ENCODE measurements around the gene FBXO31. TPM values are rescaled to one million over a fixed set of nuclear protein-coding genes. Genes with fewer than 3 reads are reported as not detected.
"Not testable (repeated sequence)": the region's sequence is repeated elsewhere in the genome, so short reads cannot be mapped to it uniquely, and the experiment has no call there.

The FBXO31 gene
- total RNA-seq, 1 donor from 2014 or later, result 5.8 TPM

DNA sequence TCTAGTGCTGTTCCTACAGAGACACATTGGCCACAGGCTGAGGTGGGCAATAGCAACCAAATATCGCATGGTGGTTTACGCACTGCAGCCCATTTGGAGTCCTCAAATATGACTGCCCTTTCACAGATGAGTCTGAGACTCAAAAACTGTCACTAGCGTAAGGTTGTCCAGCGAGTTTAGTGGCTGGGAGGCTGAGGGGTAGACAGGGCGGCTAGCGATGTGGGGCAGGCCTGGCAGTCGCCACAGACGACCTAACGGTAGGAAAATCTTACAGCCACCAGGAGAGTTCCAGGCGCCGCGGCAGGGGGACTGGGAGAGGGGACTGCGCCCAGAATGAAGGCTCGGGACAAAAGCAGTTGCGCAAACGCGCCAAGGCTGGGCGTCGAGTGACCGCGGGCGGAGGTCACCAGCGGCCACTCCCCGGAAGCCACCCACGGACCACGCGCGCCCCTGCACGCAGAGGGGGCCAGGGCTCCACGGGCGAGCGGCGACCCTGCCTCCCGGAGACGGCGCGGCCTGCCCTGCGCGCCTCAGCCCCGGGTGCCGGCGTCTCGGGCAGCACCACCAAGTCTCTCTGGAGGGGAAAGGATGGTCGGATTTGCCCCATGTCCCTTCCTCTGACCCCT lies 7.9 kb upstream of the FBXO31 start:
- H3F3A ChIP-seq (ENCODE audit: low read depth), result peaks cover 27% of the 10 kb centered on the region
- TF ChIP-seq CTCF (IDR thresholded peaks at IDR 0.05), result no peak
- TF ChIP-seq EZH2phosphoT487 (IDR thresholded peaks at IDR 0.05), result no peak
- TF ChIP-seq EZH2 (IDR thresholded peaks at IDR 0.05), result no peak
- H2AFZ ChIP-seq (replicated peaks), result peak overlapping the region; percentile 30
- H3K9me3 ChIP-seq (ENCODE audit: low read depth), result no peaks in the 10 kb centered on the region
- peaks cover 2% of the 10 kb centered on the region for H3K27me3 Mint-ChIP-seq (ENCODE audit: insufficient read depth, low read depth)
- DNase-seq (ENCODE audit: low spot score), result peak; percentile 77
- H3K36me3 ChIP-seq, result no peaks in the 10 kb centered on the region
- no peak overlapping the region for H3K9ac ChIP-seq
- peak overlapping the region; percentile 86 for H3K27ac Mint-ChIP-seq
- peaks cover 46% of the 10 kb centered on the region for H3K4me1 Mint-ChIP-seq
- no peaks in the 10 kb centered on the region for H3K9me3 Mint-ChIP-seq
- H3K4me1 ChIP-seq, result peaks cover 14% of the 10 kb centered on the region
- H3K4me3 Mint-ChIP-seq, result peak overlapping the region; percentile 90
- H3K27me3 ChIP-seq, result no peaks in the 10 kb centered on the region
- H3K4me2 ChIP-seq, result peak overlapping the region; percentile 79
- no peak overlapping the region for H3K27ac ChIP-seq
- H4K20me1 ChIP-seq (ENCODE audit: low read depth), result peaks cover 29% of the 10 kb centered on the region
- H3K4me3 ChIP-seq, result peak overlapping the region; percentile 68
- peaks cover 3% of the 10 kb centered on the region for H3K36me3 Mint-ChIP-seq
- H3K79me2 ChIP-seq (ENCODE audit: low read depth), result peaks cover 37% of the 10 kb centered on the region

- Mint-ChIP-seq H3K4me3 (peak overlapping the region; percentile 90), H3K4me1 (peaks cover 49% of the 10 kb centered on the region), H3K36me3 (peaks cover 2% of the 10 kb centered on the region), H3K27me3 (ENCODE audit: insufficient read depth, low read depth) (peaks cover 2% of the 10 kb centered on the region), H3K27ac (no peak overlapping the region), H3K9me3 (no peaks in the 10 kb centered on the region)
- Histone ChIP-seq H3K79me2 (ENCODE audit: low read depth) (peaks cover 31% of the 10 kb centered on the region), H3K9me3 (ENCODE audit: low read depth) (no peaks in the 10 kb centered on the region), H3K27ac (no peak overlapping the region), H3K4me3 (peak overlapping the region; percentile 68), H3K4me2 (peak overlapping the region; percentile 79), H3F3A (ENCODE audit: low read depth) (peaks cover 27% of the 10 kb centered on the region), H3K9ac (no peak overlapping the region), H2AFZ (replicated peaks) (no peak overlapping the region), H3K27me3 (no peaks in the 10 kb centered on the region), H4K20me1 (ENCODE audit: low read depth) (peaks cover 28% of the 10 kb centered on the region), H3K36me3 (no peaks in the 10 kb centered on the region), H3K4me1 (peaks cover 14% of the 10 kb centered on the region)
- peak; percentile 33 for DNase-seq (ENCODE audit: low spot score)
- TF ChIP-seq EZH2phosphoT487 (IDR thresholded peaks at IDR 0.05), result no peak
- TF ChIP-seq EZH2 (IDR thresholded peaks at IDR 0.05), result no peak
- no peak for TF ChIP-seq CTCF (IDR thresholded peaks at IDR 0.05)
These were observed 7.2 kb upstream of the FBXO31 start for GRCh38 chr16:87390641-87391323.

- H3K4me2 ChIP-seq; H3K36me3 ChIP-seq; H3K9me3 Mint-ChIP-seq; H3K4me3 ChIP-seq; H3K36me3 Mint-ChIP-seq; H3K27ac ChIP-seq; H3K27ac Mint-ChIP-seq; DNase-seq (ENCODE audit: low spot score); H3K9ac ChIP-seq; H3K27me3 Mint-ChIP-seq (ENCODE audit: insufficient read depth, low read depth); H2AFZ ChIP-seq (replicated peaks); H3K9me3 ChIP-seq (ENCODE audit: low read depth); H3K27me3 ChIP-seq: not testable (repeated sequence)
- Histone ChIP-seq H3F3A (ENCODE audit: low read depth) (peaks cover 28% of the 10 kb centered on the region), H4K20me1 (ENCODE audit: low read depth) (peaks cover 21% of the 10 kb centered on the region), H3K4me1 (peaks cover 14% of the 10 kb centered on the region), H3K79me2 (ENCODE audit: low read depth) (peaks cover 22% of the 10 kb centered on the region)
- Mint-ChIP-seq H3K4me3 (peak overlapping the region; percentile 17), H3K4me1 (peaks cover 47% of the 10 kb centered on the region)
These were observed 6.3 kb upstream of the FBXO31 start for GRCh38 chr16:87389914-87390313.

- no peak overlapping the region for H3K4me2 ChIP-seq
- DNase-seq (ENCODE audit: low spot score), result no peak
- H3K27me3 ChIP-seq, result no peaks in the 10 kb centered on the region
These were observed 5.7 kb upstream of the FBXO31 start for GRCh38 chr16:87389245-87389644.

More at GRCh38 chr16:87389245-87389644, 5.7 kb upstream of the FBXO31 start:
- Mint-ChIP-seq H3K27me3 (ENCODE audit: insufficient read depth, low read depth) (no peaks in the 10 kb centered on the region), H3K36me3 (peaks cover 2% of the 10 kb centered on the region), H3K4me1 (peaks cover 47% of the 10 kb centered on the region), H3K9me3 (no peaks in the 10 kb centered on the region), H3K4me3 (no peak overlapping the region), H3K27ac (peak overlapping the region; percentile 38)
- no peak overlapping the region for H2AFZ ChIP-seq (replicated peaks)
- TF ChIP-seq CTCF (IDR thresholded peaks at IDR 0.05) (no peak), EZH2 (IDR thresholded peaks at IDR 0.05) (no peak), EZH2phosphoT487 (IDR thresholded peaks at IDR 0.05) (no peak)
- H3K9me3 ChIP-seq (ENCODE audit: low read depth), result no peaks in the 10 kb centered on the region
- peaks cover 15% of the 10 kb centered on the region for H4K20me1 ChIP-seq (ENCODE audit: low read depth)
- H3K79me2 ChIP-seq (ENCODE audit: low read depth), result peaks cover 15% of the 10 kb centered on the region
- peaks cover 14% of the 10 kb centered on the region for H3K4me1 ChIP-seq
- peaks cover 34% of the 10 kb centered on the region for H3F3A ChIP-seq (ENCODE audit: low read depth)
- H3K36me3 ChIP-seq, result no peaks in the 10 kb centered on the region
- no peak overlapping the region for H3K27ac ChIP-seq
- H3K9ac ChIP-seq, result no peak overlapping the region
- no peak overlapping the region for H3K4me3 ChIP-seq

Measured in neural progenitor cell (in vitro differentiated cells).